Coronary artery (tissue), 2 donors: ENCODE measurements around the gene RNF14.

ENCODE experiments used
- DNase-seq: peaks from one replicate; pipeline ENCODE4 v3.0.0-alpha.2; 2017; ENCODE audit warnings: low spot score
- H3K27ac ChIP-seq, 2 donors: fragments of 200-600 bp; sonication (generic); one replicate each; pipeline ENCODE4 v1.5.1; 2016 to 2019
- H3K4me3 ChIP-seq: fragments of 200-600 bp; sonication (generic); 2 replicates; pipeline ENCODE4 v1.5.1; 2016; ENCODE audit warnings: mild to moderate bottlenecking, moderate library complexity
- TF ChIP-seq, protein P1 (sequence below): fragments of 200-600 bp; sonication (generic); IDR thresholded peaks from one replicate; pipeline ENCODE4 v1.5.1; 2019; ENCODE audit warnings: antibody characterized with exemption

Gene RNF14

DNA sequence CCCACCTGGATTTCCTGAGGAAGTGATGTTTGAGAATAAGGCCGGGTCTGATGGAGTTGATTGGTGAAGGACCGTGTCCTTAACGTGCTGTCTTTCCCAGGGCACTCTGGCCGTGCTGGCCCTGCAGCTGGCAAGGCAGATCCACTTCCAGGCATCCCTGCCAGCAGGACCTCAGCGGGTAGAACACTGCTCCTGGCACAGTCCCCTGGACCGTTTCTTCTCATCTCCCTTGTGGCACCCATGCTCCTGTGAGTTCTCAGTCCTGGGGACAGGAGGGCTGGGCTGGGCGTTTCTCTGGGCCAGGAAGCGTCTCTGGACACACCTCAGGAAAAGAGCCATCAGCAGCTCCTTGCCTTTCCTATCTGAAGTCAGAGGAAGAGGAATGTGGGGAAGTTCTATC, 40.9 kb upstream of the RNF14 start:
- TF ChIP-seq, protein P1, sequence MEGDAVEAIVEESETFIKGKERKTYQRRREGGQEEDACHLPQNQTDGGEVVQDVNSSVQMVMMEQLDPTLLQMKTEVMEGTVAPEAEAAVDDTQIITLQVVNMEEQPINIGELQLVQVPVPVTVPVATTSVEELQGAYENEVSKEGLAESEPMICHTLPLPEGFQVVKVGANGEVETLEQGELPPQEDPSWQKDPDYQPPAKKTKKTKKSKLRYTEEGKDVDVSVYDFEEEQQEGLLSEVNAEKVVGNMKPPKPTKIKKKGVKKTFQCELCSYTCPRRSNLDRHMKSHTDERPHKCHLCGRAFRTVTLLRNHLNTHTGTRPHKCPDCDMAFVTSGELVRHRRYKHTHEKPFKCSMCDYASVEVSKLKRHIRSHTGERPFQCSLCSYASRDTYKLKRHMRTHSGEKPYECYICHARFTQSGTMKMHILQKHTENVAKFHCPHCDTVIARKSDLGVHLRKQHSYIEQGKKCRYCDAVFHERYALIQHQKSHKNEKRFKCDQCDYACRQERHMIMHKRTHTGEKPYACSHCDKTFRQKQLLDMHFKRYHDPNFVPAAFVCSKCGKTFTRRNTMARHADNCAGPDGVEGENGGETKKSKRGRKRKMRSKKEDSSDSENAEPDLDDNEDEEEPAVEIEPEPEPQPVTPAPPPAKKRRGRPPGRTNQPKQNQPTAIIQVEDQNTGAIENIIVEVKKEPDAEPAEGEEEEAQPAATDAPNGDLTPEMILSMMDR, result no peak
- no peak for DNase-seq
- no peak overlapping the region for H3K27ac ChIP-seq
- H3K4me3 ChIP-seq, result no peak overlapping the region

DNA sequence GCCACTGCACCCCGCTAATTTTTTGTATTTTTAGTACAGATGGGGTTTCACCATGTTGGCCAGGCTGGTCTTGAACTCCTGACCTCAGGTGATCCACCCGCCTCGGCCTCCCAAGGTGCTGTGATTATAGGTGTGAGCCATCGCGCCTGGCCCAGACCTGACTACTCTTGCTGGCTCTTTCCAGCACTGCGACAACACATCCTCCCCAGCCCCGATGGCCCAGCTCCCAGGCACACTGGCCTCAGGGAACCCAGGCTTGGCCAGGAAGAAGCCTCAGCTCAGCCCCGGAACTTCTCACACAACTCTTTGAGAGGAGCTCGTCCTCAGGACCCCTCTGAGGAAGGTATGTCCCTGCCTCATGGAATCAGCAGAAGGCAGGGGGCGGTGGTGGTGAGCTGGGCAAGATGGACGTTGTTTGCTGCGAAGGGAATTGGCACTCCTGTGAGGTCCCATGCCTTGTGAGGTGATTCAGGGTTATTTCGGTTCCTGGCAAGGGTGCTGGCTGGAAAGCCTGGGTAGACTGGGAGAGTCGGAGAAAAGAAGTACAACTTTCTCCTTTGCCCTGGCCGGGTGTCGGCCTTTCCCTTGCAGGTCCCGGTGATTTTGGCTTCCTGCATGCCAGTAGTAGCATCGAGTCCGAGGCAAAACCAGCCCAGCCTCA, 39.4 kb upstream of the RNF14 start:
- Histone ChIP-seq H3K4me3 (no peak overlapping the region), H3K27ac (no peak overlapping the region)
- TF ChIP-seq, protein P1, result no peak
- DNase-seq, result no peak

DNA sequence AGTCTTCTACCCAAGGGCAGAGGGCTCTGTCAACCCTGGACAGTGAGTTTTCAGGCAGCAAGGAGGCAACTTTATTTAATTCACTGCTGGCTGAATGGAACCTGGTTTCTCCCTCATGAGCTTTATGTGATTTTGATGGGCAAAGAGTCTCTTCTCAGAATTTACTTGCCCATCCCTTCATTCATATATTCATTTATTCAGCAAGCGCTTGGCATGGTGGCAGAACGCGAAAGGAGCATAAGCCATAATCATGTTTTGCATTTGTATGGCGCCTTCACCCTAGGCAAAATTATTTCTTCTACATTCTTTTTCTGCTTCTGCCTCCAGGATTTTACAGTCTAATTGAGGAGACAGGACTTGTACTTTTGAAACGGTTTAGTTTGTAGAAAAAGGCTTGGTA, 37.2 kb upstream of the RNF14 start:
- no peak for DNase-seq
- TF ChIP-seq, protein P1, result no peak
- Histone ChIP-seq H3K27ac (no peak overlapping the region), H3K4me3 (no peak overlapping the region)

DNA sequence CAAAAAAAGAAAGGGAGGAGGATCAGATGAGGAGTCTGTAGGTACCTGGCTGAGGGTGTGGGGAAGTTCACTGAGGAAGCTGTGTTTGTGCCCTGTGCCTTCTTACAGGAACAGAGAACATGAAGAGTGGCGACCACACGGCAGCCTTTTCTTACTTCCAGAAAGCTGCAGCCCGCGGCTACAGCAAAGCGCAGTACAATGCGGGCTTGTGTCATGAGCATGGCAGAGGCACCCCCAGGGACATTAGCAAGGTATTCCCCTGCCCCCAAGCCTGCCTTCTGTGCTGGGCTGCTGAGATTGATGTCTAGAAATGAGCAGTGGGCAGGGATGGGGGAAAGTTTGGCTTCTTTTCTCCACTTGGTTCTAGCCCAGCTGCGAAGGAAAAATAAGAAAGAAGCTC, 35.8 kb upstream of the RNF14 start:
- TF ChIP-seq, protein P1, result no peak
- no peak for DNase-seq
- Histone ChIP-seq H3K4me3 (no peak overlapping the region), H3K27ac (no peak overlapping the region)

DNA sequence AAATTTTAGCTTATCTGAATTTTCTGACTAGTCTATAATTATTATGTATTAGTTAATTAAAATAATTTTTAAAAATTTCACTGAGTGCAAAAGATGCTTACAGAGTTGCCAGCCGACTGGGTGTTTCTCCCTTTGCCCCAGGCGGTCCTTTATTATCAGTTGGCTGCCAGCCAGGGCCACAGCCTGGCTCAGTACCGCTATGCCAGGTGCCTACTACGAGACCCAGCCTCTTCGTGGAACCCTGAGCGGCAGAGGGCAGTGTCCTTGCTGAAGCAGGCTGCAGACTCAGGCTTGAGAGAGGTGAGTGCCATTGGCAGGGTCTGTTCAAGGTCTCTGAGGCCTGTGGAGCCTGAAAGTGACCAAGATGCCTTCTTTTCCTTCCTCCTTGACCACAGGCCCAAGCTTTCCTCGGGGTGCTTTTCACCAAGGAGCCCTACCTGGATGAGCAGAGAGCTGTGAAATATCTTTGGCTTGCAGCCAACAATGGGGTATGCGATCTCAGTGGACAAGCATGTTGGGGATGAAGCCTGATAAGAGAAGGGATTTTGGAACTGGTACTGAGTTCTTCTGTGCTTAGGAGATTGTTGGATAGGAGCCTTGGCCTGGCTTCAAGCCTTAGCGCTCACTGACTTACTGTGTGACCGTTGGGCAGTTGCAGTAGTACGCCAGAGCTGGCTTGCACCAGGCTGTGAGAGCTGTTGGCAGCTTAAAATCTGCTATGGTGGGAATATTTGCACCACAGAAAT, 34.6 kb upstream of the RNF14 start:
- H3K4me3 ChIP-seq, result no peak overlapping the region
- no peak for DNase-seq
- H3K27ac ChIP-seq, result peak overlapping the region; percentile 66 to 72
- TF ChIP-seq, protein P1, result no peak

DNA sequence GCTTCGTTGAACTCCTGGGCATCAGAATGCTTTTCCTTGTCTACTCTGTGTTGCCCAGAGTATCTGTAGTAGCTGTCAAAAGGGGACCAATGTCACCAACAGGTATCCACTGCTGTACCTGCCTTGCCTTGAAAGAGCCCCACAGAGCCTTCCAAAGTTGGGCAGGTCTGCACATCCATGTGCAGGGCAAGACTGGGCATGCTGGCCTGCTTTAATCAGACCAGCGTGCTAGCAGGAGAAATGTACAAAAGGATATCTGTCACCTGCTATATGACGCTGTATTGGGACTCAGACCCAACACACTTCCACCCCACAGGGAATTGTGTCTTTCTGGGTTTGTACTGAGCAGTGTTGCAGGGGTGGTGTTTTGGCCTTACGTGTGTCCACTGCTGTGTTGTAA, 33.4 kb upstream of the RNF14 start:
- Histone ChIP-seq H3K4me3 (no peak overlapping the region), H3K27ac (peak overlapping the region in 1 of 2 donors; percentile 72)
- DNase-seq, result no peak
- TF ChIP-seq, protein P1, result no peak
